Hepatocyte (in vitro differentiated cells): ENCODE results near the gene LRP1B. TPM values are rescaled to one million over a fixed set of nuclear protein-coding genes. Genes with fewer than 3 reads are reported as not detected.

Source experiments
- DNase-seq: peaks from one replicate; pipeline ENCODE4 v3.0.0-alpha.2; 2016; ENCODE audit warnings: low spot score
- H2AFZ ChIP-seq: fragments of 200-600 bp; sonication (generic); 2 replicates; pipeline ENCODE4 v1.6.0; 2016; ENCODE audit warnings: antibody characterized with exemption, mild to moderate bottlenecking
- H3K27ac ChIP-seq: fragments of 200-600 bp; sonication (generic); 2 replicates; pipeline ENCODE4 v1.5.1; 2016; ENCODE audit warnings: mild to moderate bottlenecking
- H3K27me3 ChIP-seq: fragments of 200-600 bp; sonication (generic); 2 replicates; pipeline ENCODE4 v1.6.1; 2016
- H3K36me3 ChIP-seq: fragments of 200-600 bp; sonication (generic); replicated peaks from 2 replicates; pipeline ENCODE4 v1.5.1; 2016; ENCODE audit warnings: low read depth; ENCODE audit not compliant: insufficient read depth
- H3K4me1 ChIP-seq: fragments of 200-600 bp; sonication (generic); 2 replicates; pipeline ENCODE4 v1.5.1; 2016; ENCODE audit warnings: mild to moderate bottlenecking, moderate library complexity; ENCODE audit not compliant: insufficient read depth
- H3K4me2 ChIP-seq: fragments of 200-600 bp; sonication (generic); 2 replicates; pipeline ENCODE4 v1.6.0; 2016
- H3K4me3 ChIP-seq: fragments of 200-600 bp; sonication (generic); 2 replicates; pipeline ENCODE4 v1.5.1; 2016; ENCODE audit warnings: mild to moderate bottlenecking
- H3K79me2 ChIP-seq: fragments of 200-600 bp; sonication (generic); 2 replicates; pipeline ENCODE4 v1.6.0; 2017; ENCODE audit warnings: mild to moderate bottlenecking
- H3K9me2 ChIP-seq: fragments of 200-600 bp; sonication (generic); replicated peaks from 2 replicates; pipeline ENCODE4 v1.6.0; 2017; ENCODE audit warnings: mild to moderate bottlenecking; ENCODE audit not compliant: insufficient read depth
- H3K9me3 ChIP-seq: fragments of 200-600 bp; sonication (generic); 2 replicates; pipeline ENCODE4 v1.5.1; 2016; ENCODE audit warnings: low read depth, mild to moderate bottlenecking
- H4K20me1 ChIP-seq: fragments of 200-600 bp; sonication (generic); 2 replicates; pipeline ENCODE4 v1.6.0; 2016; ENCODE audit warnings: mild to moderate bottlenecking; ENCODE audit not compliant: insufficient read depth, poor library complexity, severe bottlenecking
- EZH2 ChIP-seq: fragments of 200-600 bp; sonication (generic); IDR thresholded peaks from 2 replicates; pipeline ENCODE4 v1.6.1; 2016; ENCODE audit warnings: antibody characterized with exemption, mild to moderate bottlenecking, borderline replicate concordance
- EZH2phosphoT487 ChIP-seq: fragments of 200-600 bp; sonication (generic); IDR thresholded peaks from one replicate; pipeline ENCODE4 v1.6.1; 2018; ENCODE audit warnings: antibody characterized with exemption, mild to moderate bottlenecking, low read depth, moderate library complexity; ENCODE audit not compliant: unreplicated experiment, severe bottlenecking
- WGBS: methylation state at CpG from one replicate; pipeline ENCODE4 v1.1.6; 2016; ENCODE audit warnings: low lambda C conversion rate; ENCODE audit errors: missing lambda C conversion rate; 5-methylcytosine and 5-hydroxymethylcytosine counted together
- polyA plus RNA-seq: library from polyadenylated mRNA; unstranded; fragments of >200 nt; fragmentation: Nextera tagmentation; extraction: Ambion mirVana; gene quantifications from 2 replicates; pipeline ENCODE4 v1.2.1, GENCODE V29; 2016
- total RNA-seq: library from RNA; depleted of rRNA; stranded (reverse); fragments of >200 nt; gene quantifications from 2 replicates; pipeline ENCODE4 v1.2.3, GENCODE V29; 2014
- TF ChIP-seq, protein P1 (sequence below): fragments of 200-600 bp; sonication (generic); IDR thresholded peaks from 2 replicates; pipeline ENCODE4 v1.5.1; 2016; ENCODE audit warnings: antibody characterized with exemption, mild to moderate bottlenecking; ENCODE audit not compliant: poor library complexity

The LRP1B gene
- total and polyA plus RNA-seq, 2 experiments from 2014 or later, result 0.65 to 2.0 TPM

- Histone ChIP-seq H3K79me2 (no peaks in the 10 kb centered on the region), H4K20me1 (no peaks in the 10 kb centered on the region), H3K27ac (no peak overlapping the region), H3K4me1 (no peaks in the 10 kb centered on the region), H3K9me2 (no peaks in the 10 kb centered on the region), H3K27me3 (no peaks in the 10 kb centered on the region), H3K9me3 (no peaks in the 10 kb centered on the region), H2AFZ (no peak overlapping the region), H3K36me3 (no peaks in the 10 kb centered on the region), H3K4me3 (no peak overlapping the region), H3K4me2 (no peak overlapping the region)
- WGBS, result 65% methylated on average over 2 of the region's 2 CpGs
- DNase-seq, result no peak
- TF ChIP-seq EZH2phosphoT487 (no peak), EZH2 (no peak)
- TF ChIP-seq, protein P1, sequence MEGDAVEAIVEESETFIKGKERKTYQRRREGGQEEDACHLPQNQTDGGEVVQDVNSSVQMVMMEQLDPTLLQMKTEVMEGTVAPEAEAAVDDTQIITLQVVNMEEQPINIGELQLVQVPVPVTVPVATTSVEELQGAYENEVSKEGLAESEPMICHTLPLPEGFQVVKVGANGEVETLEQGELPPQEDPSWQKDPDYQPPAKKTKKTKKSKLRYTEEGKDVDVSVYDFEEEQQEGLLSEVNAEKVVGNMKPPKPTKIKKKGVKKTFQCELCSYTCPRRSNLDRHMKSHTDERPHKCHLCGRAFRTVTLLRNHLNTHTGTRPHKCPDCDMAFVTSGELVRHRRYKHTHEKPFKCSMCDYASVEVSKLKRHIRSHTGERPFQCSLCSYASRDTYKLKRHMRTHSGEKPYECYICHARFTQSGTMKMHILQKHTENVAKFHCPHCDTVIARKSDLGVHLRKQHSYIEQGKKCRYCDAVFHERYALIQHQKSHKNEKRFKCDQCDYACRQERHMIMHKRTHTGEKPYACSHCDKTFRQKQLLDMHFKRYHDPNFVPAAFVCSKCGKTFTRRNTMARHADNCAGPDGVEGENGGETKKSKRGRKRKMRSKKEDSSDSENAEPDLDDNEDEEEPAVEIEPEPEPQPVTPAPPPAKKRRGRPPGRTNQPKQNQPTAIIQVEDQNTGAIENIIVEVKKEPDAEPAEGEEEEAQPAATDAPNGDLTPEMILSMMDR, result no peak
These were observed 426.3 kb downstream of the LRP1B start for GRCh38 chr2:141704541-141704940.

- DNase-seq, result no peak
- no peak overlapping the region for H3K4me2 ChIP-seq
- no peaks in the 10 kb centered on the region for H3K79me2 ChIP-seq
- TF ChIP-seq EZH2 (no peak), EZH2phosphoT487 (no peak)
- TF ChIP-seq, protein P1, result no peak
- no peak overlapping the region for H3K27ac ChIP-seq
- H3K36me3 ChIP-seq, result no peaks in the 10 kb centered on the region
- 74% methylated on average over 3 of the region's 3 CpGs for WGBS
- no peak overlapping the region for H2AFZ ChIP-seq
- H3K4me1 ChIP-seq, result no peaks in the 10 kb centered on the region
- H4K20me1 ChIP-seq, result no peaks in the 10 kb centered on the region
- no peaks in the 10 kb centered on the region for H3K9me2 ChIP-seq
- H3K4me3 ChIP-seq, result no peak overlapping the region
- no peaks in the 10 kb centered on the region for H3K9me3 ChIP-seq
- H3K27me3 ChIP-seq, result no peaks in the 10 kb centered on the region
These were observed 427.3 kb downstream of the LRP1B start for GRCh38 chr2:141703501-141703900.

DNA sequence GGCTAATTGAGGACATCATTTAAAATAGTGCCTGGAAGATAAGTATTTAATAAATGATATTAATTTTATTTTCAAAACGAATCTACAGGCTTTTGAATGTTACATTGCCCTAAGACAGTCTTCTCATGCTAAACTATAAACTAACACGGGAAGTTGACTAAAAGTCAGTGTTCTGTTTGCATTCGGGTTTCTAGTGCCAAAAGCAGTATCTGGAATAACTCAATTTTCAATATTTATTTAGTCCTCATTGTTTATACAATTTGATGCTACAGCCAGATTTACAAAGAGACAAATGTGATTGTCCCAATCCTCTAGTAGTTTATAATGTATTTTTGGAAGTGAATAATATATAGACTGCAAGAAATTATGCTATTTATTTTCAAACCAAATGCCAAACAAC, 429.2 kb downstream of the LRP1B start:
- Histone ChIP-seq H3K36me3 (no peaks in the 10 kb centered on the region), H3K27ac (no peak overlapping the region), H3K9me3 (no peaks in the 10 kb centered on the region), H3K79me2 (no peaks in the 10 kb centered on the region), H3K27me3 (no peaks in the 10 kb centered on the region), H3K4me3 (no peak overlapping the region), H2AFZ (no peak overlapping the region), H4K20me1 (no peaks in the 10 kb centered on the region), H3K4me1 (no peaks in the 10 kb centered on the region), H3K4me2 (no peak overlapping the region), H3K9me2 (no peaks in the 10 kb centered on the region)
- no peak for TF ChIP-seq EZH2
- TF ChIP-seq EZH2phosphoT487, result no peak
- TF ChIP-seq, protein P1, result no peak
- 60% methylated on average over 3 of the region's 3 CpGs for WGBS
- DNase-seq, result no peak

- DNase-seq, result no peak
- TF ChIP-seq EZH2, result no peak
- TF ChIP-seq, protein P1, result no peak
- no peak for TF ChIP-seq EZH2phosphoT487
These were observed 431.2 kb downstream of the LRP1B start for GRCh38 chr2:141699573-141699972.

More at GRCh38 chr2:141699573-141699972, 431.2 kb downstream of the LRP1B start:
- no peak overlapping the region for H3K4me2 ChIP-seq
- no peak overlapping the region for H3K4me3 ChIP-seq
- H3K4me1 ChIP-seq, result no peaks in the 10 kb centered on the region
- H2AFZ ChIP-seq, result no peak overlapping the region
- H3K9me2 ChIP-seq, result no peaks in the 10 kb centered on the region
- H3K27me3 ChIP-seq, result no peaks in the 10 kb centered on the region
- H3K9me3 ChIP-seq, result no peaks in the 10 kb centered on the region
- H3K36me3 ChIP-seq, result no peaks in the 10 kb centered on the region
- 95% methylated on average over 4 of the region's 4 CpGs for WGBS
- H3K27ac ChIP-seq, result no peak overlapping the region
- H4K20me1 ChIP-seq, result no peaks in the 10 kb centered on the region
- no peaks in the 10 kb centered on the region for H3K79me2 ChIP-seq
